ENCODE measurements around the gene PDPR.
"Not testable (repeated sequence)": the region's sequence is repeated elsewhere in the genome, so short reads cannot be mapped to it uniquely, and the experiment has no call there.

PDPR gene

DNA sequence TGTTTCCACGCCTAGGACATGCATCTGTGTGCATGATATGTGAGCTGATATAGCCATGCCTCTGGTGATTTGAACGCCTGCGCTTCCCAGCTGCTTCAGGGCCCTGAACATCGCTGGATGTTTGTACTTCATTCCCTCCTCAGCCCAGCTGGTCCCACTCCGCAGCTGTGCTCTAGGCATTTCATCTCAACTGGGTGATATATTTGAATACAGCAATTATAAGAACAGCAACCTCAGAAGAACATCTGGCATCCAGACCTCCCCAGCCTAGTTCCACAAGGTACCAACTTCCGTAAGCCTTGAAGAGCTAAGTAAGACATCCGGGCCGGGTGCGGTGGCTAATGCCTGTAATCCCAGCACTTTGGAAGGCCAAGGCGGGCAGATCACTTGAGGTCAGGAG lies 52.6 kb downstream of the PDPR start:
- not testable (repeated sequence) for DNase-seq

DNA sequence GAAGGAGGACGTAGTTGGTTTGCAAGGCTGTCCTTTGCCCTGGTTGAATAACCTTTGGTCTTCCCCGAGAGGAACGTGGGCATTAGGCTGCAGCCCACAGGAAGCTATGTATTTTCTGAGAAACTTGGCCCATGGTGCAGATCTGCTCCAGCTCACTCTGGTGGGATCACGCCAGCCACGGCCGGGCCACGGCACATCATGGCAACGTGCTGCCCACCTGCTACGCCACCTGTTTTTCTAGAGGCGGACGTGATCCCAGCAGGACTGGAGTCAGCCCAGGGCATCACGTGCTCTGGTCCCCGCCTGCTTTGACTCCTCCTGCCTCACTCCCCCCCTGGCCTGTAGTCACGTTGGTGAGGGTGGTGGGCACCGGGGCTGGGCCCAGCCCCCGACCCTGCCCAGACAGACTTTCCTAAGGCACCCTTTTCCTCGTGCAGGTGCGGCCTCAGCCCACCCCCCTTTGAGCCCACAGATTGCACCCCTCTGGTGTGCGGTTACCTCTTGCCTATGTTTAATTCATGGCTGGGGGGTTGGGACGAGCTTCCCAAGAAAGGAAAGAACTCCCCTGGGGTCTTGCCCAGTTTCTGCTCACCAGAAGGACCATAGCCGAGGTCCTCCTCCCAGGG lies 59.2 kb downstream of the PDPR start, which contains the start of gene CLEC18C:
Gene CLEC18C, plus strand, starts transcription at position 576 of the 626 bp plus-strand sequence. CDS start 492 bp downstream, outside the sequence.
- DNase-seq: not testable (repeated sequence)

DNA sequence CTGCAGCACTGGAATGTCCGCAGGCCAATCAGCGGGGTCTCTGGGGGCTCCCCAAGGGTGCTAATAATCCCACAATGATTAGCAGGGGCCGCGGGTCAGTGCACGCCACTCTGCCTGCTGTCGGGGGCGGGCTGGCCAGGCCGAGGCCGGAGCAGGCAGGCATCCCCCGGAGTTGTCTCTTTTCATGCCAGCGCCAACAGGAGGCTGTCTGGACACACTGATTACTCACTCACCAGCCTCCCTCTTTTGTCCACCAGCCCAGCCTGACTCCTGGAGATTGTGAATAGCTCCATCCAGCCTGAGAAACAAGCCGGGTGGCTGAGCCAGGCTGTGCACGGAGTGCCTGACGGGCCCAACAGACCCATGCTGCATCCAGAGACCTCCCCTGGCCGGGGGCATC lies 59.8 kb downstream of the PDPR start:
- not testable (repeated sequence) for DNase-seq

DNA sequence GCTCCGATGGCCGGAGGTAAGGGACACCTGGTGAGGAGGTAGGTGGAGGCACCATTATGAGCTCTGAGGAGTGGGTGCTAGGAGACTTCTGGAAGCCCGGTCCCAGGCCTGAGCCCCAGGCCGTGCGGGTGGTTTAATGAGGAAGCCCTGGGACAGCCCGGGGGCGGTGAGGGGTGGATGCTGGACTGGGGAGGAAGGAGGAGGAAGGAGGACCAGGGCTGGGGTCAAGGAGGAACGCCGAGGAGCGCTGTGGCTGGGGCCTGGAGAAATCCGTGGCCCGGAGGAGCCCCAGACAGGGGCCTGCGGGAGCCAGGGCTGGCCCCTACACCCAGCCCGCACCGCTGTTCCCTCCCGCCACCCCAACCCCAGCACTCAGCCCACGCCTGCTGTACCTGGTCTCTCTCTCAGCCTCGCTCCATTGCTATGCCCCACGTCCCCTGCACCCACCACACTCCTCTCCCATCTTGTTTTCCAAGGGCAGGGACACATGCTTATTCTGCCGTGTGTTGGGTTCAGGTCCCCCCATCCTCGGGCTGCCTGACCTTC lies 60.3 kb downstream of the PDPR start:
- DNase-seq: not testable (repeated sequence)

DNA sequence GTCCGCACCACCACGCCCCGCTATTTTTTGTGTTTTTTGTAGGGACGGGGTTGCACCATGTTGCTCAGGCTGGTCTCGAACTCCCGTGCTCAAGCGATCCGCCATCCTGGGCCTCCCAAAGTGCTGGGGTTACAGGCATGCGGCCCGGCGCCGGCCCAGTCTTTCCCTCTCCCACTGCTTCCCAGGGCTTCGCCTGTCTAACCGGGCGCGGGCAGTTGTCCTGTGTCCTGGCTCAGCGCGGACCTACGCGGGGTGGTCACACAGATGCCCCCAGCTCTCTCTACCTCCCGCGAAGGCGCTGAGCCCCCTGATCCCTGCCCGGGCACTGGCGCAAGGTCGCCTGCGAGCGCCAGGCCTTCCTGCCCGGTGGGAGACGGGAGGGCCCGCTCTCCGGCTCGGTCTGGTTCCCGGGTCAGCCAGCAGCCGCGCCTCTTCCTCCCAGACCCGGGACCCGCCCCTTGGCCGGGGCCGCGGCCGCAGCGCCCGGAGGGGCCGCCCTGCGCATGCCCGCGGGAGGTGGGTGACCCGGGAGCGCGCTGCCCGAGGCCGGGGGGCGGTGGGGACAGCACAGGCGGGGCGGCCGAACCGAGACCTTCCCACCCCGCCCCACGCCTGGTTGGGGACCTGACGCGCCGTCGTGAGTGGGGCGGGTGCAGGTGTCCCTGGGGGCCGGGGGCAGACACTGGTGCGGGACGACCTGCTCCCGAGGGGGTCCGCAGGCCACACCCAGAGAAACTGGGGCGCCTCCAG lies 73.9 kb downstream of the PDPR start:
- not testable (repeated sequence) for DNase-seq

DNA sequence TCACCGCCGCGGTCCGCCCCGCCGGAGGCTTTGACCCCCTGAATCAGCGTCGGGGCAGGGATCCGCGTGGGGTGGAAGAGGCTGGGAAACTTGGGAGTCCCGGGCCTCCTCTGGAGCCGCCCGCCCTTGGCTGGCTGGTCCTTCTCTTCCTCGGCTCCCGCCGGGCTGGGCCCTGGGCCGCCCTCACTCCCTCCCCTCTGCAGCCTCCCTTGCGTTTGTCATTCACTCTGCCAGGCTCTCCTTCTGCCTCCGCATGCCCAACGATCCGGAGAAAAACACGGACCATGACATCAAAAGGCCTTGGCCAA lies 74.4 kb downstream of the PDPR start:
- not testable (repeated sequence) for DNase-seq

DNA sequence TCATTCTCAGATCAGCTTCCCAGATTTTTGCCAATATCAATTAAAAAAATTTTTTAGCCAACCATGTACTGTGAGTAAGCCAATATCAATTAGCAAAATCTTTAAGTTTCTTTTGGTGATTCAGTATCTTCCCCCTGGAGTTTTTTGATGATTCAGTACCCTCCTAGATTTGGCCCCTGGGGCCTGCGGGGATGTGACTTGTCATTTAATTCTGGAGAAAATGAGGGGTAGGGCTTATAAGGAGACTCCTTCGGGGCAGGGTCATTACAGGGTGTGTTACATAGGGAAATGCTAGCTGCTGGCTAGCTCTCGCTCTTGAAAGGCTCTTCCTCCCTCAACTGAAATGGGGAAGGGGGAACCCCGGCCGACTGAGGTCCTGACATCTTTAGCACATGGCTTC lies 76.4 kb downstream of the PDPR start:
- not testable (repeated sequence) for DNase-seq

DNA sequence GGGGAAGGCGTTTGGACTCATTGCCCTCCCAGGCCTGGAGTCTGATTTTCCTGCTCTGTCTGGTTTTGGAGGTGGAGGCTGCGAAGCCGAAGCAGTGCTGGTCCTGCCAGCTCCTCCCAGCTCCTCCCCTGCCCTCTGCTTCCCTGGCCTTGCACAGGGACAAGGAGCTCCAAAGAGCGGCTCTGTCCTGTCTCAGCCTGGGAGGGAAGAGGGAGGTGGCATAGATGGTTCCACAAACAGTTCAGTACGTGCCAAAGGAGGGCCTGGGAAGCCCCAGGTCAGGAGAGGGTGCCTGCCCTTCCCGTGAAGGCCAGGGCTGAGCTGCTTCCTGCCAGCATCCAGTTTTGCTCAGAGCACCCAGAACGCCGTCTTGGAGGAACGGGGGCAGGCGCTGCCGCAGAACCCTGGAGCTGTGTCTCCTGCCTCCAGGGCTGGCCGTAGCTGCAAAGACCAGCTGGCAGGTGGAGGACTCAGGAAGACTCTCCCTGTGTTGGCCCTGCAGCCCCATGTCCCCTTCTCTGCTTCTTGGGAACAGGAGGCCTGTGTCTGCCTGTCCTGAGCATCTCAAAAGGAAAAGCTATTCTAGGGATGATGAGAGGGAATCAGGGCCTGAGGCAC lies 82.7 kb downstream of the PDPR start:
- DNase-seq: not testable (repeated sequence)

DNA sequence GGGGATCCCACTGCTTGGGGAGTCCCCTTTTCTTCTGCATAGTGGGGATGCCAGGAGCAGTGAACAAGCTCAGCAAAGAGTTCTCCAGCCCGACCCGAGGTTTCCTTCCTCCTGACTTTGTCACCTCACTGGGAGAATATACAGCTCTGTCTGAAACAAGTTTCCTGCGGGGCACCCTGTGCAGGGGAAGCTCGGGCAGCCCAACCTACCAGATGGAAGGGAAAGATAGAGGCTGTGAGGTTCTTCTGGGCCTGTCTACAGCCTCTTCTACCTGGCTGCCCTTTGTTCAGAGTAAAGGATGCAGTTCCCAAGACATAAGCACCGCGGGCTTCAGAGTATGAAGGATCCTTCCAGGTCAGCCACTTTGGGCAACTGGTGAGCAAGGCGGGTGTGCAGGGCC lies 83.5 kb downstream of the PDPR start:
- DNase-seq: not testable (repeated sequence)

DNA sequence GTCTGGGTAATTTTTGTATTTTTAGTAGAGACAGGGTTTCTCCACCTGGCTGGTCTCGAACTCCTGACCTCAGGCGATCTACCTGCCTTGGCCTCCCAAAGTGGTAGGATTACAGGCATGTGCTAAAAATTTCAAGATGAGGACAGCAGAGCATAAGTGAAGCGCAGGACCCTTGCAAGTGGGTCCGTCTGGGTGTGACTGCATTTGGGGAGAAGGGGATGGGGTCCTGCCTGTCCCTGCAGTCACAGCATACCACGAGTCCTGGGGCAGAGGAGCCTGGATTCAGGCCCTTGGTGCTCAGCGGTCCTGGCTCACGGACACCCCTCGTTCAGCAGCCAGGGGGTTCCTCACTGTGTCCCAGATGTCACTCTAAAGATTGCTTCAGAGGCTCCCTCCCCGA lies 84.1 kb downstream of the PDPR start:
- not testable (repeated sequence) for DNase-seq

DNA sequence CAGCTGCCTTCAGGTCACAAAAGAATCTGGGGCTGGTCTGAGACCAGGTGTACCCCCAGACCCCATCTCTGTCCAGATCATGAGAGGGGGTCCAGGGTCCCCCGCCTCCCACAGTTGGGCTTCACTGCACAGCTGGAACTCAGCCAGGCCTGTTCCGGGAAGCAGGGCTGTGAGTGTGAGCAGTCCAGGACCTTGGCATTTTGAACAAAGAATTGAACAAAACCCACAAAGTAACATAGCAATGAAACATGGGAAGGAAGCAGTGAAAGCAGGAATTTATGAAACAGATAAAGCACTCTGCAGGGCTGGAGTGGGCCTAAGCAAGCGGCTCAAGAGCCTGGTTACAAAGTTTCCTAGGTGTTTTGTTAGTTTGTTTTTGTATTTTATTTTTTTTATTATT lies 84.5 kb downstream of the PDPR start:
- not testable (repeated sequence) for DNase-seq

DNA sequence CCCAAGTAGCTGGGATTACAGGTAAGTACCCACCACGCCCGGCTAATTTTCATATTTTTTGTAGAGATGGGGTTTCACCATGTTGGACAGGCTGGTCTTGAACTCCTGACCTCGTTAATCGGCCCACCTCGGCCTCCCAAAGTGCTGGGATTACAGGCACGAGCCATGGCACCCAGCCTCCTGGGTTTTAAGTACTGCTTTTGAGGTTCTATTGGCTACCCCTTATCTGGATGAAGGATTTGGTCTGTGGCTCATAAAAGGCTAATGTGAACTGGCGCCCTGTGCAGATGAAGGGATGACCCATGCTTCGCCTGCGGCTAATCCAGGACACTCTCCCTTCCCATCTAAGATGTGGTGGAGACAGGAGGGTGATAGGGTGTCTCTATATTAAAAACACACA lies 85.0 kb downstream of the PDPR start:
- not testable (repeated sequence) for DNase-seq

DNA sequence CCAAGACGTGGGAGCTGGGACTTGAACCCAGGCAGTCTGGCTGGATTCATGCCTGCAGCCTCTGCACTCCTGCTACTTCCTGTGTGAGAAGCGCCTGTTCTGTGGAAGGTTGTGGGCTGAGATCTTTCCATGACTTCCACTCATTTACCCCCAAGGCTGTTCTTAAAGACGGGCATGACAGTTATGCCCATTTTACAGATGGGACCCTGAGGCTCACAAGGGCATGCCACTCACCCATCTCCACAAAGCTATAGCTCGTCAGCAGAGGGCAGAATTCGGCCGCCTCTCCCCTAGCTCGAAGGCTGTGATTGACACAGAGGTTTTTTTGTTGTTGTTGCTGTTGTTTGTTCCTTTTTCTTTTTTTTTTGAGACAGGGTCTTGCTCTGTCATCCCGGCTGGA lies 85.9 kb downstream of the PDPR start:
- not testable (repeated sequence) for DNase-seq

DNA sequence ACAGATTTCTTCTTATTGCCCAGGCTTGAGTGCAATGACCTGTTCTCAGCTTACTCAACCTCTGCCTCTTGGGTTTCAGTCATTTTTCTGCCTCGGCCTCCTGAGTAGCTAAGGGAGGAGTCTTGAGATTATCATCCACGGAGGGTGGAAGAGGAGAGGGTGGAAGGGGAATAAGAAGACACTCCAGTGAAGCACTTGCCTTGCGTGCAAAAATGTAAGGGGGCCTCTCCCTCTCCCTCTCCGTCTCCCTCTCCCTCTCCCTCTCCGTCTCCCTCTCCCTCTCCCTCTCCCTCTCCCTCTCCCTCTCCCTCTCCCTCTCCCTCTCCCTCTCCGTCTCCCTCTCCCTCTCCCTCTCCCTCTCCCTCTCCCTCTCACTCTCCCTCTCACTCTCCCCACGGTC lies 89.4 kb downstream of the PDPR start:
- DNase-seq: not testable (repeated sequence)

DNA sequence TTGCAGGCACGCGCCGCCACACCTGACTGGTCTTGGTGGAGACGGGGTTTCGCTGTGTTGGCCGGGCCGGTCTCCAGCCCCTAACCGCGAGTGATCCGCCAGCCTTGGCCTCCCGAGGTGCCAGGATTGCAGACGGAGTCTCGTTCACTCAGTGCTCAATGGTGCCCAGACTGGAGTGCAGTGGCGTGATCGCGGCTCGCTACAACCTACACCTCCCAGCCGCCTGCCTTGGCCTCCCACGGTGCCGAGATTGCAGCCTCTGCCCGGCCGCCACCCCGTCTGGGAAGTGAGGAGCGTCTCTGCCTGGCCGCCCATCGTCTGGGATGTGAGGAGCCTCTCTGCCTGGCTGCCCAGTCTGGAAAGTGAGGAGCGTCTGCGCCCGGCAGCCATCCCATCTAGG lies 89.9 kb downstream of the PDPR start:
- DNase-seq: not testable (repeated sequence)

DNA sequence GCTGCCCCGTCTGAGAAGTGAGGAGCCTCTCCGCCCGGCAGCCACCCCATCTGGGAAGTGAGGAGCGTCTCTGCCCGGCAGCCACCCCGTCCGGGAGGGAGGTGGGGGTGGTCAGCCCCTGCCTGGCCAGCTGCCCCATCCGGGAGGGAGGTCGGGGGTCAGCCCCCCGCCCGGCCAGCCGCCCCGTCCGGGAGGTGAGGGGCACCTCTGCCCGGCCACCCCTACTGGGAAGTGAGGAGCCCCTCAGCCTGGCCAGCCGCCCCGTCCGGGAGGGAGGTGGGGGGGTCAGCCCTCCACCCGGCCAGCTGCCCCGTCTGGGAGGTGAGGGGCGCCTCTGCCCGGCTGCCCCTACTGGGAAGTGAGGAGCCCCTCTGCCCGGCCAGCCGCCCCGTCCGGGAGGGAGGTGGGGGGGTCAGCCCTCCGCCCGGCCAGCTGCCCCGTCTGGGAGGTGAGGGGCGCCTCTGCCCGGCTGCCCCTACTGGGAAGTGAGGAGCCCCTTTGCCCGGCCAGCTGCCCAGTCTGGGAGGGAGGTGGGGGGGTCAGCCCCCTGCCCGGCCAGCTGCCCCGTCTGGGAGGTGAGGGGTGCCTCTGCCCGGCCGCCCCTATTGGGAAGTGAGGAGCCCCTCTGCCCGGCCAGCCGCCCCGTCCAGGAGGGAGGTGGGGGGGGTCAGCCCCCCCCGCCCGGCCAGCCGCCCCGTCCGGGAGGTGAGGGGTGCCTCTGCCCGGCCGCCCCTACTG lies 90.7 kb downstream of the PDPR start:
- not testable (repeated sequence) for DNase-seq

DNA sequence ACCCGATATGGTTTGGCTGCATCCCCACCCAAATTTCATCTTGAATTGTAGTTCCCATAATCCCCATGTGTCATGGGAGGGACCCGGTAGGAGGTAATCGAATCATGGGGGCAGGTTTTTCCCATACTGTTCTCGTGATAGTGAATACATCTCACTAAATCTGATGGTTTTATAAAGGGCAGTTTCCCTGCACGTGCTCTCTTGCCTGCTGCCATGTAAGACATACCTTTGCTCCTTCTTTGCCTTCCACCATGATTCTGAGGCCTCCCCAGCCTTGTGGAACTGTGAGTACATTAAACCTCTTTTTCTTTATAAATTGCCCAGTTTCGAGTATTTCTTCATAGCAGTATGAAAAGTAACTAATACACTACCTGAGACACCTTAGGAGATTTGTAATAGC lies 92.2 kb downstream of the PDPR start:
- DNase-seq: not testable (repeated sequence)
